Activated naive CD8-positive, alpha-beta T cell treated with anti-CD3 and anti-CD28 coated beads, Interleukin-2, amount 10 ng/mL, durations not matched to agents 7 days and 5 days (primary cell): Measurements from ENCODE around the gene SERTAD2. TPM values are rescaled to one million over a fixed set of nuclear protein-coding genes. Genes with fewer than 3 reads are reported as not detected.

Source experiments
- ATAC-seq: fragments of 150-1000 bp; cut with Tn5 transposase; one replicate; pipeline ENCODE4 v1.10.0; 2021; ENCODE audit warnings: low read depth, moderate library complexity
- POLR2A ChIA-PET: fragments of 350-600 bp; sonication (Branson Sonifier 250); formaldehyde crosslinking; loops from one replicate; lab custom pipeline; 2021; ENCODE audit warnings: antibody characterized with exemption; lab: Charles Lee
- DNase-seq: peaks from one replicate; pipeline ENCODE4 v3.0.0; 2021
- H3K27ac Mint-ChIP-seq: one replicate; pipeline ENCODE4 v1.8.0; 2022; ENCODE audit warnings: mild to moderate bottlenecking, mixed read lengths
- H3K27me3 Mint-ChIP-seq: one replicate; pipeline ENCODE4 v1.8.0; 2022; ENCODE audit warnings: mild to moderate bottlenecking, moderate library complexity, mixed read lengths
- H3K36me3 Mint-ChIP-seq: one replicate; pipeline ENCODE4 v1.8.0; 2021; ENCODE audit warnings: mild to moderate bottlenecking, mixed read lengths
- H3K4me1 Mint-ChIP-seq: one replicate; pipeline ENCODE4 v1.8.0; 2021; ENCODE audit warnings: mixed read lengths
- H3K4me3 Mint-ChIP-seq: one replicate; pipeline ENCODE4 v1.8.0; 2022; ENCODE audit warnings: mild to moderate bottlenecking, moderate library complexity, mixed read lengths
- H3K9me3 Mint-ChIP-seq: one replicate; pipeline ENCODE4 v1.8.0; 2021; ENCODE audit warnings: mixed read lengths
- total RNA-seq, 2 experiments: library from RNA; stranded (reverse); gene quantifications; one replicate each; pipeline ENCODE4 v1.2.3, GENCODE V29; 2021

Gene SERTAD2
- total RNA-seq, 2 experiments from 2014 or later: 27.0 to 27.7 TPM

DNA sequence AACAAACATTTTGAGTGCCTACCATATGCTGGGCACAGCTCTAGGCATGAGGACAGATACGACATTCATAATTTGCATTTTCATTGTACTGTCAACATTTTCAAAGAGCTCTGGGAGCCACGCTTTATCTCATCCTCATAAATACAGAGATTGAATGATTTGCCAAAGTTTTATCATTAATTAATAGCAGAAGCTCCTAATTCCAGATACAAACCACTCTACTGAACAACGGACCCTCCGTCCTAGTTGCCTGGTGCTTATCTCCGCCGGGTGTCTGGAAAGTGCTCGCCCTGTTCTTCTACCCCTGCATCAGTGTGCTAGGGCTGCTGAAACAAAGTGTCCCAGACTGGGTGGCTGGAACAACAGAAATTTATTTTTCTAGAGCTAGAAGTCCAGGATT, 23.8 kb downstream of the SERTAD2 start:
- H3K27ac Mint-ChIP-seq: no peak overlapping the region
- POLR2A ChIA-PET: no interaction called here
- H3K4me3 Mint-ChIP-seq: no peak overlapping the region
- DNase-seq: no peak
- no peaks in the 10 kb centered on the region for H3K27me3 Mint-ChIP-seq
- peaks cover 16% of the 10 kb centered on the region for H3K36me3 Mint-ChIP-seq
- H3K9me3 Mint-ChIP-seq: no peaks in the 10 kb centered on the region
- no peak for ATAC-seq
- peaks cover 9% of the 10 kb centered on the region for H3K4me1 Mint-ChIP-seq

- DNase-seq (no peak), ATAC-seq (no peak)
- H3K4me1 Mint-ChIP-seq: peaks cover 8% of the 10 kb centered on the region
- H3K9me3 Mint-ChIP-seq: no peaks in the 10 kb centered on the region
- no peaks in the 10 kb centered on the region for H3K27me3 Mint-ChIP-seq
- no peak overlapping the region for H3K4me3 Mint-ChIP-seq
- H3K27ac Mint-ChIP-seq: peak overlapping the region; percentile 40
- POLR2A ChIA-PET: no interaction called here
- peaks cover 13% of the 10 kb centered on the region for H3K36me3 Mint-ChIP-seq
These were observed 24.4 kb downstream of the SERTAD2 start for GRCh38 chr2:64629329-64629781.

DNA sequence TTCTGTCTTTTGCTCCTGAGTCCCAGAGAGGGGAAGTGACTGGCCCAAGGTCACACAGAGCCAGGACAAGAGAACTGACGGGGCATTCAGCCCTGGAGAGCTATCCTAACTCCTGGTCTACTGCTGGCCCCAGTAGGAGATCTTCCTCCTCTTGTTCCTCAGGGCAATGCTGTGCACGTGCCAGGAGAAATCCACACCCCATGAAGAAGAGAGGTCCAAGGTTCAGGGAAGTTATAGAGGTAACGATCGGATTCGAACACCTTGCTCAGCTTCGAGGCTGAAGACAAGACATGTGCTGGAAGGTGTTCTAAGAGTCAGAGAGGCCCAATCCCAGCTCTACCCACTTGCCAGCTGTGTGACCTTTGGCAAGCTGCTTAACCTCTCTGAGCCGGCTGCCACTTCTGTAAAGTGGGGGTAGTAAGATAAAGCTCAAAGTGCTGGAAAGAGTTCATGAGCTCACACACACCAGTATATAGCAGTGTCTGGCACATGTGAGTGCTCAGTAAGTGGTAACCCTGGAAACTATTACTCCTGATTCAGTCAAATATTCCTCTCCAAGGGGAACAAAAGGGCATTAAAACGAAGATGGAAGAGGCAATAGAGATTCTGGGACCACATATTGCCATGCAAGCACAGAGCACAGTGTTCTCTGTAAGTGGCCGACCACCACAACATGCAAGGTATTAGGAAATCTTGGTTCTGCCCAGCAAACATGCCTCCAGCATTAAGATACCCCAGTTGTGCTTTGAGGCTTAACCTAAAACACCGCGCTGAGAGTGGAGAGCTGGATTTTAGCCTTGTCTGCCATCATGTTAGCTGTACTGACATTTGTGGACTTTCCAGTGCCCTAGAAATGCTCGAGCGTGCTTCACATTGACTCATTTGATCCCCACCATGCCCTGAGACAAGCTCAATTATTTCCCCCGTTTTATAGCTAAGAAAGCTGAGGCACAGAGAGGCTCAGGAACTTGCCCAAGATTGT, 25.6 kb downstream of the SERTAD2 start:
- POLR2A ChIA-PET: interaction anchor here (0.6 to 1.1 kb wide), 2 partner anchors 9 to 249 kb away, joined by 3 to 7 read pairs; no protein-coding TSS in a partner anchor
- Mint-ChIP-seq H3K36me3 (peaks cover 7% of the 10 kb centered on the region), H3K27me3 (no peaks in the 10 kb centered on the region), H3K4me3 (no peak overlapping the region), H3K9me3 (no peaks in the 10 kb centered on the region), H3K4me1 (peaks cover 7% of the 10 kb centered on the region), H3K27ac (no peak overlapping the region)
- DNase-seq (no peak), ATAC-seq (no peak)

DNA sequence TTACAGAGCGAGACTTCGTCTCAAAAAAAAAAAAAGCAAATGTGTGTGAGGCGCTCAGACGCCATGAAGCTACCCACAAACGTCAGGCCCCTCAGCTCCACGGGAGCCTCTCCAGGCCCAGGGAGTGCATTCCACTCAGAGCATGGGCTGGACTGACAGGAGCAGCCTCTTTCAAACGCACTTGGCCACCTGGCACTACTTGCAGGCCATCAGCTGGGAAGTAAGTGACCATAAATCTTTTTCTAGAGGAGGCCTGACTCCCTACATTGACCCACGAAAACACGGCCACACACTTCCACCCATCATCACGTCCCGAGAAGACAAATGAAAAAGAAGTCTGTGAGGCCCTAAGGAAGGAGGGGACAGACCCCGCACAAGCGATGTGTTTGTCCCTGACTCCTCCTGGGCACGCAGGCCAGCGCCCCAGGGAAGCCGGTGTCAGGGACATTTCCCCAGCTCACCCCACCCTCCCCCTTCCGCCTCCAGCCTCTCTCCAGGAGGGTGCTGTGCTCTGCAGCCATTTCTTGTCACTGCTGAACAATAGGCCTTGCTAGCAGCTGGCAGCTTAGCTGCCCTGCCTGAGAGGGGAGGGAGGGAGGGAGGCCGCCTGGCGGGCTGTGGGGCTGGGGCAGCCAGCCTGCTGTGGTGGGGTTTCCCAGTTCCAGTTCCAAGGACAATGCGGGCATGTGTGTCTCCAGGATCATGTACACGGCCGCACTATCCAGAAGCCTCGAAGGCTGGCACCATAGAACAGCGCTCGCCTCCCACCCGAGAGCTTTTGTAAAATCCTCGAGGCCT, 26.6 kb downstream of the SERTAD2 start:
- DNase-seq: no peak
- Mint-ChIP-seq H3K36me3 (peaks cover 4% of the 10 kb centered on the region), H3K4me3 (no peak overlapping the region), H3K9me3 (no peaks in the 10 kb centered on the region), H3K27me3 (no peaks in the 10 kb centered on the region), H3K4me1 (peaks cover 10% of the 10 kb centered on the region), H3K27ac (no peak overlapping the region)
- ATAC-seq: no peak
- POLR2A ChIA-PET: interaction anchor here (0.7 to 1.2 kb wide), 2 partner anchors 17 to 70 kb away, joined by 3 read pairs; no protein-coding TSS in a partner anchor

GRCh38 chr2:64626146-64626809, 27.4 kb downstream of the SERTAD2 start:
- Mint-ChIP-seq H3K27me3 (no peaks in the 10 kb centered on the region), H3K4me1 (peaks cover 10% of the 10 kb centered on the region), H3K4me3 (no peak overlapping the region), H3K36me3 (peaks cover 4% of the 10 kb centered on the region), H3K9me3 (no peaks in the 10 kb centered on the region), H3K27ac (peak overlapping the region; percentile 69)
- DNase-seq (no peak), ATAC-seq (no peak)
- POLR2A ChIA-PET: interaction anchor here (0.7 to 1.2 kb wide), 2 partner anchors 18 to 69 kb away, joined by 3 read pairs; no protein-coding TSS in a partner anchor

DNA sequence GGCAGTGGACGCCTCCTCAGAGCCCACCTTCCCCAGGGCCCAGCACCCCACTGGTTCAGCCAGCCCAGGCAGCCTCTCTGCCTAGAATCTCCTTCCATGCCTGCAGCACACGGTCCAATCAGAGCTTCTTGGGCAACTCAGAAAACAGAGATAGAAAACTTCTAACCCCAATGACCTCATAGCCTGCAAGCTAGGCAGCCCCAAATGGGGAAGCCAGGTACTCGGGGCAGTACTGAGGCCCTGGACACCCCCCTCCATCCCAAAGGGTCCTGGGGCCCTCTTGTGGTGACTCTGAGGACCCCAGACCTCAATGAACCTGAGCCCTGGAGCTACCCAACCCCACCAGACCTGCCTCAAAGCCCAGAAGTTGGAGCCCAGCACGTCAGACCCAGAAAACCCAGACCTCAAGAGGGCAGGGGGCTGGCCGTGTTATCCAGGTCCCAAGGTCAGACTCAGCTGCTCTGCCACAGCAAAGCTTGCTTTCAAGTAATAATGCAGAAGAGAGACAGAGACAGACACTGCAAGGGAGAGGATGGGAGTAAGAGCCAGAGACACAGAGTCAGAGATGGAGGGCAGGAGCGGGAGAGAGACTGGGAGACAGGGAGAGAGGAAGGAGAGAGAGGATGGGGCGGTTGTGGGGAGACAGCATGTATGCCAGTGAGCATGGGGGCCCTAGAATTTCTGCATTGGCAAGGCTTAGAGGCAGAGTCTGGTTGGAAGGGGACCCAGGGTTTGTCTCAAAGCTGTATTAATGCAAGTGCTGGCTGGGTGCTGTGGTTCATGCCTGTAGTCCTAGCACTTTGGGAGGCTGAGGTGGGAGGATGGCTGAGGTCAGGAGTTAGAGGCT, 28.2 kb downstream of the SERTAD2 start:
- Mint-ChIP-seq H3K9me3 (no peaks in the 10 kb centered on the region), H3K36me3 (no peaks in the 10 kb centered on the region), H3K4me3 (no peak overlapping the region), H3K4me1 (peaks cover 7% of the 10 kb centered on the region), H3K27me3 (peaks cover under 1% of the 10 kb centered on the region), H3K27ac (peak overlapping the region; percentile 69)
- no peak for ATAC-seq
- POLR2A ChIA-PET: interaction anchor here (1.2 kb wide), 1 partner anchor 19 kb away, joined by 3 read pairs; no protein-coding TSS in a partner anchor
- DNase-seq: no peak

GRCh38 chr2:64624862-64625261, 28.9 kb downstream of the SERTAD2 start:
- Mint-ChIP-seq H3K36me3 (no peaks in the 10 kb centered on the region), H3K4me3 (no peak overlapping the region), H3K4me1 (peaks cover 7% of the 10 kb centered on the region), H3K27me3 (peaks cover 6% of the 10 kb centered on the region), H3K27ac (no peak overlapping the region), H3K9me3 (no peaks in the 10 kb centered on the region)
- POLR2A ChIA-PET: no interaction called here
- ATAC-seq (no peak), DNase-seq (no peak)

DNA sequence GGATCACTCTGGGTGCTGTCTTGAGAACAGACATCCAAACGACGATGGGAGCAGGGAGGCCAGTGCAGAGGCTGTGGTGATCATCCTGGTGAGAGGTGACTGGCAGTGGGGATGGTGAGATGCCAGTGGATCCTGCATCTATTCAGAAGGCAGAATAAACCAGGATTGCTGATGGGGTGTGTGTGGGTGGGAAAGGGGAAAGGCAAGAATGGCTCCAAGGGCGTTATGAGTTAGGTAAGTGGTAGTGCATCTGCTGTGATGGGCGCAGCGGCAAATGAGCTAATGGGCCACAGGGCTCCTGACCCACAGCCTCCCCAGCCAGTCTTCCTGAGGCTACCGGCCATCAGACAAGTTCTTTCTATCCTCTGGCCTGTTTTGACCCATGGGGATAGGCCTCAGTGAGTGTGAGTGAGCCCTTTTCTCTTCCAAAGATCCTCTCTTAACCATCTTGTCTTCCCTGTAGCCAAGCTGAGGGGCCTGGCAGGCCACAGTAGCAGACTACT, 29.6 kb downstream of the SERTAD2 start:
- Mint-ChIP-seq H3K4me1 (peaks cover 7% of the 10 kb centered on the region), H3K9me3 (no peaks in the 10 kb centered on the region), H3K27me3 (peaks cover 9% of the 10 kb centered on the region), H3K36me3 (no peaks in the 10 kb centered on the region), H3K4me3 (no peak overlapping the region), H3K27ac (no peak overlapping the region)
- POLR2A ChIA-PET: no interaction called here
- no peak for ATAC-seq
- peak; percentile 16 for DNase-seq

DNA sequence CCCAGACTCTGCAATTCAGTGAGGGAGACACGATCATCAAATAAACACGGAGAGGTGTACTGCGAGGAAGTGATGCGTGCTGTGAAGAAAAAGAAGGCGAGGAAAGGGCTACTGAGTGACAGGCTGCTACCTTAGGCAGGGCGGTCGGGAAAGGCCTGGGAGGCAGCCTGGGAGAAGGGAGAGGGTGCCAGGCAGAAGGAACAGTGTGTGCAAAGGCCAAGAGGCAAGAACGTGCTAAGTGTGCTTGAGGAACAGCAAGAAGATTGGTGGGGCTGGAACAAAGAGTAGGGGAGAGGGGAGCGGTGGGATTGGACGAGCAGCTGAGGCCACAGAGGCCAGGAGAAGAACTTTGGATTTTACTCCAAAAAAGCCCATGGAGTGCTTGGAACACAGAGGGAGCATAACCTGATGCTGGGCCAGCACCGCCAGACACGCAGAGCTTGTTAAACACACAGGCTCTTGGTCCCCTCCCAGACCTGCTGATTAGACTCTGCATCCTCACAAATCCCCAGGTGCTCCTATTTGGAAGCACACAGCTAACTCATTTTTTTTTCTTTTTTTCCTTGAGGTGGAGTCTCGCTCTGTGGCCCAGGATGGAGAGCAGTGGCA, 30.4 kb downstream of the SERTAD2 start:
- POLR2A ChIA-PET: no interaction called here
- peaks cover 7% of the 10 kb centered on the region for H3K4me1 Mint-ChIP-seq
- no peak overlapping the region for H3K27ac Mint-ChIP-seq
- H3K36me3 Mint-ChIP-seq: no peaks in the 10 kb centered on the region
- peak; percentile 18 for DNase-seq
- no peaks in the 10 kb centered on the region for H3K9me3 Mint-ChIP-seq
- H3K4me3 Mint-ChIP-seq: no peak overlapping the region
- no peak for ATAC-seq
- peaks cover 9% of the 10 kb centered on the region for H3K27me3 Mint-ChIP-seq

GRCh38 chr2:64622443-64623241, 31.1 kb downstream of the SERTAD2 start:
- peak; percentile 22 for DNase-seq
- ATAC-seq: no peak
- no peak overlapping the region for H3K27ac Mint-ChIP-seq
- POLR2A ChIA-PET: no interaction called here
- peaks cover 9% of the 10 kb centered on the region for H3K27me3 Mint-ChIP-seq
- no peaks in the 10 kb centered on the region for H3K36me3 Mint-ChIP-seq
- H3K9me3 Mint-ChIP-seq: no peaks in the 10 kb centered on the region
- H3K4me1 Mint-ChIP-seq: peaks cover 7% of the 10 kb centered on the region
- no peak overlapping the region for H3K4me3 Mint-ChIP-seq

- Mint-ChIP-seq H3K4me3 (no peak overlapping the region), H3K27me3 (peaks cover 11% of the 10 kb centered on the region), H3K36me3 (no peaks in the 10 kb centered on the region), H3K27ac (no peak overlapping the region), H3K9me3 (no peaks in the 10 kb centered on the region), H3K4me1 (peaks cover 4% of the 10 kb centered on the region)
- no peak for DNase-seq
- POLR2A ChIA-PET: no interaction called here
- no peak for ATAC-seq
These were observed 33.1 kb downstream of the SERTAD2 start for GRCh38 chr2:64620661-64621060.
